Activated CD4-positive, alpha-beta memory T cell treated with anti-CD3 and anti-CD28 coated beads, Interleukin-2, amount 10 ng/mL, durations not matched to agents 7 days and 5 days (primary cell): ENCODE measurements around the gene ARID1B. TPM values are rescaled to one million over a fixed set of nuclear protein-coding genes. Genes with fewer than 3 reads are reported as not detected.
A peak's percentile ranks its signal among the peaks of the same experiment; 100 is the strongest.

ENCODE experiments used
- CTCF ChIA-PET: fragments of 350-600 bp; sonication (Branson Sonifier 250); formaldehyde crosslinking; loops from one replicate; lab custom pipeline; 2021; ENCODE audit warnings: antibody characterized with exemption, inconsistent platforms; lab: Charles Lee
- POLR2A ChIA-PET: fragments of 350-600 bp; sonication (Branson Sonifier 250); formaldehyde crosslinking; loops from one replicate; lab custom pipeline; 2021; ENCODE audit warnings: antibody characterized with exemption; lab: Charles Lee
- DNase-seq: peaks from one replicate; pipeline ENCODE4 v3.0.0-alpha.2; 2020
- H3K27ac Mint-ChIP-seq: one replicate; pipeline ENCODE4 v1.8.0; 2021; ENCODE audit warnings: mild to moderate bottlenecking, mixed read lengths
- H3K27me3 Mint-ChIP-seq: one replicate; pipeline ENCODE4 v1.8.0; 2021; ENCODE audit warnings: mixed read lengths
- H3K36me3 Mint-ChIP-seq: one replicate; pipeline ENCODE4 v1.8.0; 2021; ENCODE audit warnings: low read depth, mixed read lengths
- H3K4me1 Mint-ChIP-seq: one replicate; pipeline ENCODE4 v1.8.0; 2021; ENCODE audit warnings: mixed read lengths
- H3K4me3 Mint-ChIP-seq: one replicate; pipeline ENCODE4 v1.8.0; 2021; ENCODE audit warnings: mild to moderate bottlenecking, mixed read lengths
- H3K9me3 Mint-ChIP-seq: one replicate; pipeline ENCODE4 v1.8.0; 2021; ENCODE audit warnings: mixed read lengths
- total RNA-seq, 2 experiments: library from RNA; stranded (reverse); gene quantifications; one replicate each; pipeline ENCODE4 v1.2.3, GENCODE V29; 2021

ARID1B gene
- total RNA-seq, 2 experiments from 2014 or later = 63.4 to 65.5 TPM

DNA sequence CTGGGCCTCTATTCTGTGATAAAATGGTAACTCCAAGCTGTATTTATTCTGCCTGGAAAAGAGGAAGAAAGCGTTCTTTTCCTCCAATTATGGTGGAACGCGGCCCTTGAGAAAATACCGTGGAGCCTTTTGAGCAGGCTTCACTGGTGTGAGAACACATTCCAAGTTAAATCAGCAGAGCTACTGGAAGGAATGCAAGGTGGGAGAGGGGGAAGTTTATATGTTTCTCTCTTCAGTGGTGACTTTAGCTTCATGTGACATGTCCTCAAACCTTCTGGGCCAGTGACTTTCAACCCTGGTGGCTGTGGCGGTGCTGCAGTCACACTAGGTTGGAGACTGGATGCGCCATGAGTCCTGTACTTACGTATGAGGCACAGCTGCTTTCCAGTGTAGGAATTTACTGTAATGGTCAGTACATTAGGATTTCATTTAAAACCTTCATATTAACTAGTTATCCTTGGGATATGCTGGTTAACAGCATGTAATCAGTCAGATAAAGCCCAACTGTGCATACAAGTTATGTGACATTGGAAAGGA lies 221.7 kb downstream of the ARID1B start:
- Mint-ChIP-seq H3K9me3 (no peaks in the 10 kb centered on the region), H3K4me1 (no peaks in the 10 kb centered on the region), H3K27me3 (no peaks in the 10 kb centered on the region), H3K36me3 (no peaks in the 10 kb centered on the region), H3K27ac (no peak overlapping the region), H3K4me3 (no peak overlapping the region)
- DNase-seq = no peak
- ChIA-PET CTCF (no interaction called here), POLR2A (interaction anchor here (1.1 kb wide), 1 partner anchor 14 kb away, joined by 3 read pairs; no protein-coding TSS in a partner anchor)

DNA sequence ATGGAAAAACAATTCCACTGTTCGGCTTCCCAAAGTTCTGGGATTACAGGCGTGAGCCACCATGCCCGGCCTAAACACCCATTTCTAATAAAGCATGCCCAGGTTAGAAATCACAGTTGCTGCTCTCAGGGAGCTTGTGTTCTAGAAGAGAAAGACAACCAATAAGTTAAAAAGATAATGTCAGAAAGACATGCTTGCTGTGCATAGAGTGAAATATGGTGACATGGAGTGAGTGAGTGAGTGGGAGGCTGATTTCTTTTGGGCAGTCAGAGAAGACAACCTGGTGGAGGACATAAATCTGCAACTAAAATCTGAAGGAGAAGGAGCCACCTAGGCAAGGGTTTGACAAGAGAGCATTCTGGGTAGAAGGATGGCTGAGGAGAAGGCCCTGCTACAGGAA lies 222.6 kb downstream of the ARID1B start:
- no peaks in the 10 kb centered on the region for H3K36me3 Mint-ChIP-seq
- no peaks in the 10 kb centered on the region for H3K9me3 Mint-ChIP-seq
- no peak for DNase-seq
- no peak overlapping the region for H3K4me3 Mint-ChIP-seq
- ChIA-PET CTCF (no interaction called here), POLR2A (no interaction called here)
- no peaks in the 10 kb centered on the region for H3K4me1 Mint-ChIP-seq
- H3K27me3 Mint-ChIP-seq = no peaks in the 10 kb centered on the region
- H3K27ac Mint-ChIP-seq = no peak overlapping the region

DNA sequence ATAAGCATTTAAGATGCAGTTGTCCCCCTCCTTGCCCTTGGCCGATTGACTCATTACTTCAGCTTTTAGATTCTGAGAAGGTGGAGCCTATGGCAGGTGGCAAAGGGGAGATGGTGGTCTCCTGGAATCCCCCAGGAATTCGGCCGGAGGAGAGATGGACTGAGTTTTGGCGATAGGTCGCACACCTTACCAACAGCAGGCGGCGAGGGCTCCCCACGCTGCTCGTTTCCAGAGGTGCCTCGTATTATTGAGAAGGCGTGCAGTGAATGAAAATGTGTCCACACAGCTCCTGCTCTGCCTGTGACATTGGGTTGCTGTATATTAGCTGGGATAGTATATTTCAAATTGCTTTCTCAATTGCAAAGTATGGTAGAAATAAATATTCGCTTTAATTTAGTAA lies 224.5 kb downstream of the ARID1B start:
- Mint-ChIP-seq H3K36me3 (no peaks in the 10 kb centered on the region), H3K27ac (no peak overlapping the region), H3K9me3 (no peaks in the 10 kb centered on the region), H3K27me3 (no peaks in the 10 kb centered on the region), H3K4me1 (no peaks in the 10 kb centered on the region), H3K4me3 (no peak overlapping the region)
- POLR2A ChIA-PET = no interaction called here
- no peak for DNase-seq
- CTCF ChIA-PET = no interaction called here

DNA sequence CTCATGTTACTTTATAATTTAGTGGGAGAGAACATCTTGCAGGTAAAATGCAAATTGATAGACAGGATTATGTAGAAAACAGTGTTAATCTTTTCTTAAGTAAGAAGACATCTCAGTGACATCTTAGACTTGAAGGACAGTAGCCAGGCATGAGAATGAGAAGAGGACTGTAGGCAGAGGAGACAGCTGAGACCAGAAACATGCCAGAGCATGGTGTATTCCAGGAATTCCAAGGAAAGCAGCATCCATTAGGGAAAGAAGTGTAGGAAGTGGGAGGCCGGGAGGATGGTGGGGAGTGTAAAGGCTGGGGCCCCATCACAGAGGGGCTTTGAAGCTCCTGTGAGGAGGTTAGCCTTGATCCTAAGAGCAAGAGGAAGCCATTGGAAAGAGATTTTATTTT lies 225.6 kb downstream of the ARID1B start:
- DNase-seq = no peak
- Mint-ChIP-seq H3K27ac (no peak overlapping the region), H3K4me1 (no peaks in the 10 kb centered on the region), H3K4me3 (no peak overlapping the region), H3K36me3 (no peaks in the 10 kb centered on the region), H3K9me3 (no peaks in the 10 kb centered on the region), H3K27me3 (no peaks in the 10 kb centered on the region)
- CTCF ChIA-PET = no interaction called here
- POLR2A ChIA-PET = no interaction called here

DNA sequence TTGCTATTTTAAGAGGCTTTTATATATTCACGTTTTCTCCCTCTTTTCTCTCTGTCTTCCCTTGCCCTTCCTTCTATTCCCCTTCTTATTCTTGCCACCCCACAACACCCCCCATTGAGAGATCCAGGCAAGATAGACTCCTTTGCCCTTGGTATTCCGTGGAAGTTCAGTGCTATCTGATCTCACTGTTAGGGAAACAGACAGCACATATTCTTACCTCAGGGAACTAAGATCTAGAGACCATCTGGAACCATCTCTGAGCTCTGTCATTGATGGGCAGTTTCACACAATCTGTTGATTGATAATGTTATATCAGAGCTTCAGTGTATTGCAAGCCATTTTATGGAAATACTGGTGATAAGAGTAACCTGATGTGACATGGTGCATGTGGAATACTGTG lies 228.8 kb downstream of the ARID1B start:
- Mint-ChIP-seq H3K9me3 (no peaks in the 10 kb centered on the region), H3K4me3 (no peak overlapping the region), H3K36me3 (peaks cover 5% of the 10 kb centered on the region), H3K27me3 (no peaks in the 10 kb centered on the region), H3K27ac (no peak overlapping the region), H3K4me1 (peaks cover 8% of the 10 kb centered on the region)
- POLR2A ChIA-PET = no interaction called here
- DNase-seq = no peak
- CTCF ChIA-PET = no interaction called here

DNA sequence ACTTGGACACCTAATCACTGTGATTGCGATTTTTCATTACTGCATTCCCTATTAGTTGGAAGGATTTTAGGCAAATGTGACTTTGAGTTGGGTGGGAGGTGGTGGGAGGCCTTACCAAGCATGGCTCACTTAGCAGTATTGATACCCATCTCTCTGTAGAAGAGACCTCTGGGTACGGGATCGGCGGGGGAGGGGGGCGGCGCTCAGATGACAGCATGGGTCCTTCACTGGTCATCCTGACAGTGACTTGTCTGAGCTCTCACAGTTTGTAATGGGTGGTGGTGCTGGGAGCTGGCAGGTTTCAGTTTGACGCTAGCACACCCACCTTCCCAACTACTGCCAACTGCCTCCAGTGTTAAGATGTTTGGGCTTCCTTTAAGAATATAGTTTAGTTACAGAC lies 231.4 kb downstream of the ARID1B start:
- H3K27ac Mint-ChIP-seq = no peak overlapping the region
- peaks cover 3% of the 10 kb centered on the region for H3K9me3 Mint-ChIP-seq
- H3K4me1 Mint-ChIP-seq = peaks cover 8% of the 10 kb centered on the region
- H3K36me3 Mint-ChIP-seq = peaks cover 5% of the 10 kb centered on the region
- DNase-seq = no peak
- H3K27me3 Mint-ChIP-seq = no peaks in the 10 kb centered on the region
- ChIA-PET POLR2A (no interaction called here), CTCF (no interaction called here)
- H3K4me3 Mint-ChIP-seq = no peak overlapping the region

DNA sequence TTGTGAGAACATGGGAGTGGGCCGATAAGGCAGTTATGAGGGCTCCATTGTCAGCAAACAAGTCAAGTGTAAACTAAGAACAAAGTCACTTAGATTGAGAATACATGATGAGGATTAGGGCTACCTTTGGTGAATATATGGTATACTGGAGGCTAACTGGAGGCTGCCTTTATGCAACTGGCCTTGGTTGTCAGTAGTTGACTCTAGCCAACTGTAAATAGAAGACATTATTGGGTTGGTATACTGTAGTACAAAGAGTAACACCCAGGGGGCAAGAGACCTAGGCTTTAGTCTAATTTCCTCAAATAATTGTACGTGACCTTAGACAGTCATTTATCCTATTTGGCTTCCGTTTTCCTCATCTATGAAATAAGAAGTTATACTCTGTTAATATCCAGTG lies 235.2 kb downstream of the ARID1B start:
- Mint-ChIP-seq H3K27ac (no peak overlapping the region), H3K4me3 (no peak overlapping the region), H3K4me1 (peaks cover 10% of the 10 kb centered on the region), H3K9me3 (peaks cover 3% of the 10 kb centered on the region), H3K27me3 (no peaks in the 10 kb centered on the region), H3K36me3 (peaks cover 5% of the 10 kb centered on the region)
- ChIA-PET CTCF (no interaction called here), POLR2A (no interaction called here)
- no peak for DNase-seq

DNA sequence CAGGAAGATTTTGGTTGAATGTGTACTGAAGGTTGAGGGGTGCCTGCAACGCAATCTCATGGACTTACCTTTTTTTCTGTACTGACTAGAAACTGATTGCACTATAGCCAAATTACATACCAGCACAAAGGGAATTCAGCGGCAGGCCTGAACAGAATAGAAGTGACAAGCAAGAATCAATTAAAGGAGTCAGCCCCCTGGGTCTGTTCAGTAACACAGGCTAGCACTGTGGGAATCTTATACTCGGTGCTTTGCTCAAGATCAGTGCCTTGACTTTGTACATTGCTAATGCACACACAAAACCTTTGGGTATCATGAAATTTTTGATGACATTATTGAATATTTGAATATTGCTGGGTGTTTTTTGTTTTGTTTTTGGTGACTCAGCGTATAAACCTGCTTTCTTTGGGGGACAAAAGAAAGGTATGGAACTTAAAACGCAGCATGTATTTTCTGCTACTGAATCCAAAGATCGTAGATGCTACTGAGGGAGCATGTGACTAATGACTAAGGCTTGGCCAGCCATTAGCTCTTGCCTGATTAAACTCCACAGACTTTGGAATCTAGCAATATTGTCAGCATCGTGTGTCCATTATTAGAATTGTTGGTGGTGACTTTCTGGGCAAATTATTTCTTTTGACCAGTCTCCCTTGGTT lies 236.6 kb downstream of the ARID1B start:
- Mint-ChIP-seq H3K27me3 (no peaks in the 10 kb centered on the region), H3K36me3 (no peaks in the 10 kb centered on the region), H3K27ac (no peak overlapping the region), H3K9me3 (peaks cover 3% of the 10 kb centered on the region), H3K4me3 (no peak overlapping the region), H3K4me1 (peaks cover 19% of the 10 kb centered on the region)
- ChIA-PET POLR2A (no interaction called here), CTCF (no interaction called here)
- DNase-seq = no peak

DNA sequence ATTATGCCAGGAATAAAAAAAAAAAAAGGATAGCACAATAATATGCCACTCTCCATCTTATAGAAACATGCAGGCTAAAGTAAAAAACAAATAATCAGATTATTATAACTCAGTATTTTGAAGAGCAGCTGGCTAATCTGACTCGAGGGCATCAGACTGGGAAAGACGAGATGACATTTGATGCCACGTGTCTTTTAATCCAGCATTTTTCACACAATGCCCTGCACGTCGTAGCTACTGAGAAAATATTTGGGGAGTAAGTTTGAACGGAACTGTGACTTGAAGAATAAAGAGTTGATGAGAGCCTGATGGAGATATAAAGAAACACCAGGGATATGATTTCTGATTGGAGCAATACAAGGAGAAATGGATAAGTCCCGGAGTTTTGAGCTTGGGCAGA lies 237.7 kb downstream of the ARID1B start:
- no peak for DNase-seq
- Mint-ChIP-seq H3K4me3 (no peak overlapping the region), H3K27ac (no peak overlapping the region), H3K9me3 (peaks cover 3% of the 10 kb centered on the region), H3K4me1 (peaks cover 26% of the 10 kb centered on the region), H3K27me3 (no peaks in the 10 kb centered on the region), H3K36me3 (no peaks in the 10 kb centered on the region)
- POLR2A ChIA-PET = no interaction called here
- CTCF ChIA-PET = interaction anchor here (1.5 kb wide), 1 partner anchor 19 kb away, joined by 3 read pairs; no protein-coding TSS in a partner anchor

DNA sequence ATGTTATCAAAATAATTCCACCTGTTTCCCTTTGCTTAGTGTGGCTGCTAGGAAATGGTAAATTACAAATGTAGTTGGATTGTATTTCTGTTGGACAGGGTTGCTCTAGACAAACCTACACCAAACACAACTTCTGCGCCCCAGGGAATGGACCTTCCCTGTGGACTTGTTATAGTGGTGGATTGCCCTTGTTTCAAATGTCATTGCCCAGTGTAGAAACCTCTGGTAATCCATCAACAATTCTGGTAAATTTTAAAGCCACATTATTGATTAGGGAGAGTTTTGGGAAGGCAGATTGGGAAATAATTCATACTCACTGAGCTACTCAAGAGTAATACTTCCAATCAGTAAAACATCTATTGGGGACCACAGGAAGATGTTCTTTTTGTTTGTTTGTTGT lies 239.8 kb downstream of the ARID1B start:
- no peak overlapping the region for H3K27ac Mint-ChIP-seq
- H3K4me3 Mint-ChIP-seq = no peak overlapping the region
- no peaks in the 10 kb centered on the region for H3K27me3 Mint-ChIP-seq
- POLR2A ChIA-PET = no interaction called here
- no peak for DNase-seq
- H3K4me1 Mint-ChIP-seq = peaks cover 30% of the 10 kb centered on the region
- H3K9me3 Mint-ChIP-seq = no peaks in the 10 kb centered on the region
- CTCF ChIA-PET = interaction anchor here (0.6 kb wide), 1 partner anchor 258 kb away, joined by 3 read pairs; no protein-coding TSS in a partner anchor
- no peaks in the 10 kb centered on the region for H3K36me3 Mint-ChIP-seq

DNA sequence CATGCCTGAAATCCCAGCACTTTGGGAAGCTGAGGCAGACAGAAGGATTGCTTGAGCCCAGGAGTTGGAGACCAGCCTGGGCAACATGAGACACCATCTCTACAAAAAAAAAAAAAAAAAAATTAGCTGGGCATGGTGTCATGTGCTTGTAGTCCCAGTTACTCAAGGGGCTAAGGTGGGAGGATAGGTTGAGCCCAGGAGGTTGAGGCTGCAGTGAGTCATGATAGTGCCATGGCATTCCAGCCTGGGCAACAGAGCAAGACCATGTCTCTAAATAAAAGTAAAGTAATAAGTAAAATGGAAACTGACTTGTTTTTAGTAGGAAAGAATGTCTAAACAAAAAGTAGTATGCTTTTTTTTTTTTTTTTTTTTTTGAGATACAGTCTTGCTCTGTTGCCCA lies 240.7 kb downstream of the ARID1B start:
- H3K4me1 Mint-ChIP-seq = peaks cover 38% of the 10 kb centered on the region
- no peaks in the 10 kb centered on the region for H3K27me3 Mint-ChIP-seq
- no peak overlapping the region for H3K27ac Mint-ChIP-seq
- no peak for DNase-seq
- CTCF ChIA-PET = interaction anchor here (0.6 kb wide), 1 partner anchor 259 kb away, joined by 3 read pairs; no protein-coding TSS in a partner anchor
- POLR2A ChIA-PET = no interaction called here
- H3K36me3 Mint-ChIP-seq = no peaks in the 10 kb centered on the region
- no peak overlapping the region for H3K4me3 Mint-ChIP-seq
- no peaks in the 10 kb centered on the region for H3K9me3 Mint-ChIP-seq

DNA sequence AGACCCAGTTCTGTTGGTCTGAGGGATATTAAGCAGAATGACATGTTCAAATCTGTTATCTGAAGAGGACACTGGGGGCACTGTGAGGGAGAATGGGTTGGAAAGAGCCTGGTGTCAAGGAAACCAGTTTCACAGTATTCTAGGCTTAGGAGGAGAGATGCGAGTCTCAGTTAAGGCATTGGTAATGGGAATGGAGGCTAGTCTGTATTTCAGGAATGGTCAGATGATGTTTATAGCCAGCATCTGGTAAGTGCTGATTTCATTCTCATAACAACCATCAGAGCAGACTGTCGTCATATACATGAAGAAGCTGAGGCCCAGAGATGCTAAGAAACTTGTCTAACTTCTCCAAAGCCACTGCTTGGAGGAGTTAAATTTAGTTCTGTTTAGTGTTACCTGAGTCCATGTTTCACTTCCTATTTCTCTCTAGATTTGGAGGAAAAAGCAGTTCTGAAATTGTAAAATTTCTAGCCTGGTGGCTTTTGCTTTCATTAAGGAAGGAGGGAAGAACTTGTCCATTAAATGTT lies 242.0 kb downstream of the ARID1B start:
- no peak for DNase-seq
- H3K9me3 Mint-ChIP-seq = no peaks in the 10 kb centered on the region
- no peaks in the 10 kb centered on the region for H3K36me3 Mint-ChIP-seq
- CTCF ChIA-PET = no interaction called here
- H3K27ac Mint-ChIP-seq = no peak overlapping the region
- H3K27me3 Mint-ChIP-seq = no peaks in the 10 kb centered on the region
- peaks cover 47% of the 10 kb centered on the region for H3K4me1 Mint-ChIP-seq
- POLR2A ChIA-PET = interaction anchor here (1.1 to 4.4 kb wide), 5 partner anchors 33 to 256 kb away, joined by 3 to 78 read pairs (median 5); partner anchors contain the start of gene ARID1B
- no peak overlapping the region for H3K4me3 Mint-ChIP-seq

DNA sequence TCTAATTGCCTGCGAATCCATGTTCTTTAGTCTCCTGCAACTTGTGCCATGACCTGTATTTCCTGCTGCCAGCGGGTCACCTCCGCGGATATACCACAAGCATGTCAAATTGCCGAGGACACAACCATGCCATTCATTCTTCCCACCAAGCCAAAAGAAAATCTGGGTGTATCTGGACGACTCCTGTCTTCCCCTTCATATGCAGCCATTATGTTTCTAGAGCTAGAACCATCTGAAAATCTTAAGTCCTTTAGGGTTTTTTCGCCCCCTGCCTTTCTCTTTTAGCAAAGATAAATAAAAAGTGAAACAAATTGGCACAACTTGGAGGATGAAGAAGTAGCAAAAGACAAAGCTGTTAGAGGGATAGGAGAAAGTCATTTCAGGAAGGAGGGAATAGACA lies 242.6 kb downstream of the ARID1B start:
- H3K27ac Mint-ChIP-seq = peak overlapping the region; percentile 60
- no peaks in the 10 kb centered on the region for H3K36me3 Mint-ChIP-seq
- ChIA-PET CTCF (interaction anchor here (0.6 to 1.5 kb wide), 4 partner anchors 15 to 302 kb away, joined by 3 to 7 read pairs (median 4); no protein-coding TSS in a partner anchor), POLR2A (interaction anchor here (1.1 to 4.4 kb wide), 13 partner anchors 14 to 1705 kb away, joined by 3 to 78 read pairs (median 7); partner anchors contain the start of genes ARID1B and TFB1M)
- H3K9me3 Mint-ChIP-seq = no peaks in the 10 kb centered on the region
- H3K27me3 Mint-ChIP-seq = no peaks in the 10 kb centered on the region
- peak overlapping the region; percentile 63 for H3K4me3 Mint-ChIP-seq
- DNase-seq = no peak
- H3K4me1 Mint-ChIP-seq = peaks cover 50% of the 10 kb centered on the region
